ENCODE data around the gene CDCA4.

CDCA4 gene

GRCh38 chr14:104984056-104984894, 36.6 kb downstream of the CDCA4 start:
- DNase-seq = no peak

DNA sequence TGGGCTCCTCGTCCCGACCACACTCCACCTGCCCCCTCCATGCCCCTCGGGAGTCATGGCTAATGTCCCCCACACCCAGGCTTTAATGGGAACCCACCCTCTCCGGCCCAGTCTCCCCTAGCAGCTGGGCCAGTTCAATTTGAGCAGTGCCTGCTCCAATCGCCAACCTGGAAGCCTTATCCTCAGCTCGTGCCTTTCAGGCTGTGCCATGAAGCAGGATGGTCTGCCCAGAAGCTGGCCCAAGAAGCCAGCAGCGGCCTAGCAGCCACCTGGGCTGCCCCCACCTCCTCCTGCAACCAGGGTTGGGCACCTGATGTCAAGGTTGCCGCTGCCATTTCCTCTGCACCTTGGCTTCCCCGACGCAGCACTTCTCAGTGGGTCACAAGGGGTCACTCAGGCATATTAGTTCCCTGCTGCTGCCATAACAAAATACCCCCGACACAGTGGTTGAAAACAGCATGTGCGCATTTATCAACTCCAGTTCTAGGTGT, 37.6 kb downstream of the CDCA4 start:
- DNase-seq = no peak

DNA sequence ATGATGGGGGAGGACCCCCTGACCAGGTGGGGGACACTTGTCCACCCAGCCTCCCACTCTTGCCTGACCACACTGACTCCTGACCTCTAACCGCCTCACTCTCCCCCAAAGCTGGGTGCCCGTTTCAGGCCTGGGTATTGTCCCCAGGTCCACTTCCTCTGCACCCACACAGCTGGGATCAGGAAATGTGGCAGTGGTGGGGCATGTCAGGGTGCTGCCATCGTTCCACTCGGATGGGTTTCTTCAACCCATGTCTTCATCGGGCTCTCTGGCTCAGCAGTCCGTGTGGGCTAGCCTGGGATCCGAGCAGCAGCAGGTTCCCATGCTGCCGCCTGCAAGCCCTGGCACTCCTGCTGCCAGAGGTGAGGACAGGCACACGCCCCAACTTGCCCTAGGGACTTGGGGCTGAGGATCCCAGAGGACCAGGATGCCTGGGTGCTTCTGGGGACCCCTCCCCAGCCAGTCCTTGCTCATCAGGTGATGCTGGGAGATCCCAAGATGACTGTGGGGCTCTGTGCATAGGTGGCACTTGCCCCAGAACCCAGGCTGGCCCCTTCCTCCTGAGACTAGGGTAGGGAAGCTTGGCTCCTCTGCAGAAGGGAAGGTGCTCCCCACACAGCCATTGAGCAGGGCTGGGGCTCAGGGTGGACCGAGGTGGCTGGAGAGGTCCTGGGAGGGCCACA, 38.2 kb downstream of the CDCA4 start:
- DNase-seq = no peak

DNA sequence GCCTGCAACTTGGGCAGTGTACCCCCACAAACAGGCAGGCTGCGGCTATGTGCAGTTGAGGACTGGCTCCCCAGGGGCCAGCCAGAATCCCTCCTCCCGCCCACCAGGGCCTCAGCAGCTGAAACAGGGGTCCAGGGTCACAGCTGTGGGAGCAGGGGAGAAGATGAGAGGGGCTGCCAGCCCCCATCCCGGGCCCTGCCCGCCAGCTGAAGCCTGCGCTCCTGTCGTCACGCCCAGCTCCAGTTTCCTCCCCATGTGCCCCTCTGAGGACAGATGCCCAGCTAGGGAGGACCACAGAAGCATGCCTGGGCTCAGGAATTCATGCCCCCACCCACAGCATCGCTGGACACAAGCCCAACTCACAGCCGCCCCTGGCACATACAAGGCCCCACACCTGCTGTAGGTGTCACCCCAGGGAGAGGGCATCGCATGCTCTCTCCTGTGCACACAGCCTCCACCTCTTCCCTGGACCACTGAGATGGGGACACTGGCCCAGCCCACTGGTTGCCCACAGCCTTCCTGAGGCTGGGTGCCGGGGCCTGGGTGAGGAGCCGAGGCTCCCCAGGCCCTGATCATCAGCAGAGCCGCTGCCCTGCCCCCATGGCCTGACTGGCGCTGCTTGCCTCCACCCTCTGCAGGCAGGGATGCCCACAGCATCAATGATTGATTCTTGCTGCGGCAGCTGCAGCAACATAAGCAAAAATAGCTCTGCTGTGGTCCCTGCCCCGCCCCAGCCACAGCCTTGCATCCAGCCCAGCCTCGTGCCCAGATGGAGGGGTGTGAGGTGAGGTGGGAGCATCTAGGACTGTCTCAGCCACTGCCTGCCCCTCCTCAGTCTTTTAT, 39.0 kb downstream of the CDCA4 start:
- no peak for DNase-seq

DNA sequence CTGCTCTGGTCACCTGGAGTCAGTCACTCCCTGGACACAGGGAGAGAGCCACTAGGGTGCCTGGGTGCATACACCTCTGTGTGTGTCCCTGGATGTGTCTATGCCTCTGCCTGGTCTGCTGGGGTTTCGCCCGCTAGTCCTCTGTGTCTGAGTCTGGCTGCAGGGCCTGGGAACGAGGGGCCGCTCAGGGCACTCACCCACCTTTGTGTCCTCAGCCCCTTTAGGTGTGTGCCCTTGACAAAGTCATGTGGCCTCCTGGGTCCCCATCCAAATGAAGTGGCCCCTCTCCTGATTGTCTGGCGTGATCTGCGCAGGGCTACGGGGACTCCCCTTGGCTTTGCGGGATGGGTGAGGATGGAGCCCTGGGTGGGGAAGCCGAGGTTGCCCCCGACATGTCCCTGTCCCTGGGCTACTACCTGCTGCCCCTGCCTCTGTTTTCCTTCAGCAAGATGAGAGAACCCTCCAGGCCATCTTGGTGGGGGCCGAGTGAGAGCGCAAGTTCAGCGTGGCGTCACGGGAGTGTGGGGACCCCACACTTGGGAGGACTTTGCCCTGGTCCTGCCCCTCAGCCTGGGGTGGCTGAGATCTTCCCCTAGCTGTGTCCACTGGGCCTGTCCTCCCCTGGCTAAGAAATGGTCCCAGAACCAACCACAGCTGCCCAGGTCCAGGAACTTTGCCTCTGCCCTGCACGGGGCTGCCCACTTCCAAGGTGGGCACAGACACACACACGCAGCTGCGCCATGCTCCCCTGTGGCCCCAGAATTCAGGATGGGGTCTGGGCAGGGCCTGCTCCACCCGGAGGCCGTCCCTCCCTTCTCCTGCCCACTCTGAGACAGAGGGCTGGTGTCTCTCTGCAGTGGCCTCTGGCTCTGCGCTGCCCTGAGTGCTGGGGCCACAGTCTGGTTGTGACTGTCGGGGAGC, 40.0 kb downstream of the CDCA4 start:
- no peak for DNase-seq

DNA sequence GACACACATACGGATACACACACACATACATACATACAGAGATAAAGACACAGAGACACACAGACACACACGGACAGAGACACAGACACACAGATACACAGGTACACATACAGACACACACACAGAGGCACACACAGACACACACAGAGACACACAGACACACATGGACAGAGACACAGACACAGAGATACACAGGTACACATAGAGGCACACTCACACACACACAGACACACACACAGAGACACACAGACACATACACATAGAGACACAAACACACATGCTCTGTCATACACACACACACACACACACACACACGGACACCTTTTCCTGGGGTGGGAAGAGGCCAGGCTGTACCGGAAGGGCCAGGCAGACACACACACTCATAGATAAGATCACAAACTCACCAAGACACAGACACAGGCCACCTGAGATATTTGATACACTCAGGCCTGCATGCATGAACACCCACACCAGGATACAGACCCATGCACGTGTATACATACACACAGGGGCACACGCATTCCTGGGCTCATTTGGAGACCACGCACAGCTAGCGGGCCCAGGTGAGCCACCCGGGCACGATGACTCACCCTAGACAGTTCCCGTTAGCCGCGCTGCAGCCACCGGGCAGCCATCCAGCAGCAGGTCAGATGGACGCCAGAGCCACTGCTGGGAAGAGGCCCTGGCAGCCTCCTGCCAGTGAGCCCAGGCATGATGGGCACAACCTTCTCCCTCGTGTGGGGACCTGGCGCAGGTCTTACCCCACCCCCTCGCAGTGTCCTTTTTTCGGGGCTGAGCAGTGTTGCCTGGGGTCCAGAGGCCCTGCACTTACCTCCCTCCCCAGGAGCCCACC, 40.9 kb downstream of the CDCA4 start:
- DNase-seq = no peak

DNA sequence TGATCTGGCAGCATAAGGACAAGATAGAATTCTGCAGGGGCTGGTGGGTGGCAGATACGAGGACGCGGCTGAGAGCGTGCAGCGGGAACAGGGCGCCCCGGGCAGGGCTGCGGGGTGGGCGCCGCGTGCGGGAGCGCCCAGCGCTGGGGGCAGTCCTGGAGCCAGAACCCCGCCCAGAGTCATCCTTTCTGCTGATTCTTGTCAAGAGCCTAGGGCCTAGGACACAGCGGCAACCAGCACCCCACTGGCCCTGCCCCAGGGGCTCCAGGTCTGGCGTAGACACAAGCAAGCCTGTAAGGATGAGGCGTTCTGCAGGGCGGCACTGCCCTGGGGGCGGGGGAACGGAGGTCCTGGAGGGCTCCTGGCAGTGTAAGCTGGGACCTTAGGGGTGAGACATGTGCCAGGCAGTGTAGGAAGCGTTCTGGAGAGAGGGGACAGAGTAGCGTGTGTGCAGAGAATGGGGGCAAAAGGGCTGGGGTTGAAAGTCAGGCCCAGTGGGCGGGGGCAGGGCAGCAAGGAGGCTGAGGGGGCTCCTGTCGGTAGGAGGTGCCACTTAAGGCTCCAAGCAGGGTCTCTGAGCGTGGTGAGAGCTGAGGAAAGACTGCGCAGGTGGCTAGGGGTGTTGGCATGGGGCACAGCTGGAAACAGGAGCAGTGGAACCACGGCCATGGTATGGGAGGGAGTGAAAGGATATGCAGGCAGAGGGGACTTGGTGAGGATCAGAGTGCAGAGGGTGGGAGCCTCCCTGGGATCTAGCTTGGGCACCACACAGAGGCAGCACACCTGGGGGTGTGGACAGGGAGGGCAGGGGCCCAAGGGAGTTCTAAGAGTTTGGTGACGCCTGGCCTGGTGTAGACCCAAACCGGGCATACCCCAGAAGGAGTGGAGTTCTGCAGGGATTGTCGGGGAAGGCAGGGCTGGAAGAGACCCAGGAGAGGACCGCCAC, 41.9 kb downstream of the CDCA4 start:
- peak; percentile 48 for DNase-seq

DNA sequence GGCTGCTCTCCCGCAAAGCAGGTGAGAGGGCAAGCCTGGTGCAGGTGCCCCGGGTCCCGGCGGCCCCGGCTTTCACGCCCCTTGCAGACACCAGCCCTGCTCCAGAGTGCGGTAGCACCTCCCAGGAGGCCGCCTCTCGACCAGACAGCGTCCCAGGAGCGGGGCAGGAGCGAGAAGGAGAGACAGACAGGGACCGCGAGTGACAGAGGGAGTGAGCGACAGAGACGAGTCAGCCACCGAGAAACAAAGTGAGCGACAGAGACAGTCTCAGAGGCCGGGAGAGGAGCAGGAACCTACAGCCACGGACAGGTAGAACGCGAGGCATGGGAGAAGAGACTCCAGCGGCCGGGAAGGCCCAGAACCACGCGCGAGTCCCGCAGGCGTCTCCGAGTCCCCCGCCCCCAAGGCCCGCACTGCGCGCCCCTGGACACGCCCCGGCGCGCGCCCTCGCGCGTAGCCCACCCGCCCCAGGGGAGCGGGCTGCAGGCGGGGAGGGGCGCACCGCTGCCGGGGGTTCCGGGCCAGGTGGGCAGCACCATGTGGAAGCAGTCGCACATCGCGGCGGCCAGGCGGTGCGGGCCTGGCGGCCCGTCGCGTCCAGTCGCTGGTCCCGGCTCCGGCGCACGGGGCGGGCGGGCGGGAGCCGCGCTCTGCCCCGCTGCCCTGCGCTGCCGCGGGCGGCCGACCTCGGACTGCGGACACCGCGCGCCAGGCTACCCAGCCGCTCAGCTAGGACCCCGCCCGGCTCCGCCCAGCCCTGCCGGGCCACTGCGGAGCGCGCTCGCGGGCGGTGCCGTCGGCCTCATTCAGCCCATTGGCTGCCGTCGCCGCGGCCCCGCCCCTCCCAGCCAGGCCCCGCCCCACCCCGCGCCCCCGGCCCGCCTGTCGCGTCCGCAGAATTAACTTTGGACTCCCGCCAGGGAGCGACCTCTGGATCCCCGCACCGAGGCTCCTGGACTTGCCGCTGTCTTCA, 42.9 kb downstream of the CDCA4 start, which contains the start of gene AHNAK2:
TSS of gene AHNAK2 (minus strand) at position 694 of the 973 bp plus-strand sequence. CDS start at position 557, 137 bp downstream.
- DNase-seq = peak; percentile 92

DNA sequence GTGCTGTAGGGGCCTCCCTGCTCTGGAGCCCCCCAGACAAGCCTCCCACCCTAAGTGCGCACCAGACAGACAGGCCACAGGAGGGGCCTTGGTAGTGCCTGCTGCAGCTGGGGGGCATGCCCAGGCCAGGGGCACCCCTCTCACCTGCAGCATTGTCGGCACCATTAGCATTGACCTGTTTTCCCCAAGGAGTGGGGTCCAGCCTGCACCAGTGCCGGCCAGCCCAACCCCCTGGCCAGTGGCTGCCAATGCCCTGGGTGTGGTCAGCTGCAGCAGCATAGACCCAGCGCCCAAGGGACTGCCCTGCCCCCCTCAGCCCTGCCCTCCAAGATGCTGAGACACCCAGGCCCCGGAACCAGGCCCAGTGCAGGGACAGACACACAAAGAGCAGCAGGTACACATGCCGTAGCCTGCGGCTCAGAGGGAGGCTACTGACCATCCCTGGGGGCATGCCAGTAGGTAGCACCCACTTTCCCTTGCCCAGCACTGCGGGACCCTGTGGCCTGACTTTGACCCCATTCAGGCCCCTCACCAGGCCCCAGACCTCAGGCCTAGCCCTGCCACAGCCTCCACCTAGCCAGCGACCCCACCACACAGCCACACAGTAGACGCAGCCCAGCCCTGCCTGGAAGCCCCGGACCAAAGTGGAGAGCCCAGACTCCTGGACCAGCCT, 43.7 kb downstream of the CDCA4 start:
- no peak for DNase-seq

- DNase-seq = peak; percentile 94
Measured at GRCh38 chr14:104976198-104977007, 44.5 kb downstream of the CDCA4 start.

DNA sequence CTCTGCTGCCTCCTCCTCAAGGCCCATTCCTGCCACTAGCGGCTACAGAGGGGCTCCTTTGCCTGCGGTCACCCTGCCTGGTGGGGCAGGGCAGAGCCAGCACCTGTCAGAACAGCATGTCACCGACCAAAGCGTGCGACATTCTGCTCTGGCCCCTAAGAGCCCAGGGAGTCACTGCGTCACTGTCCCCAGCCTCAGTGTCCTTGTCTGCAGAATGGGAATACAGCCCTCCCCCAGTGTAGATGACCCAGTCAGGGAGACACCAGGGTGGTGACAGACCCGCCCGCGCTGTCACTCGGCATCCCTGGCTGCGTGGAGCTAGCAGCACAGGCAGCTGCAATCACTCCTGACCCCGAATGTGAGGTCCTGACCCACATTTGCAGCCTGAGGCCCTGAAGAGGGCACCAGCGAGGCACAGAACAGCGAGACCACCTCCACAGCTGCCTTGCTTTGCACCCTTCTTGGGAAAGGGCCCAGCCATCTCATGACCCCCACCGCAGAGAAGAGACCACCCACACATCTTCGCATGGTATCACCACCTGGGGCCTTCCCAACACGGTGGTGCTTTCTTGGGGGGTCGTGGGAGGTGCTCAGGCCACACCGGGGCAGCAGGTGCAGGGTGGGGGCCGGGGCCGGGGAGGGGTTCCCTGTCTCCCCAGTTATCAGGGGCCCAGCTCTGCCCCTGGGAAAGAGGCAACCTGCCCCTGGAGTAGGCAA, 45.2 kb downstream of the CDCA4 start:
- DNase-seq = no peak

DNA sequence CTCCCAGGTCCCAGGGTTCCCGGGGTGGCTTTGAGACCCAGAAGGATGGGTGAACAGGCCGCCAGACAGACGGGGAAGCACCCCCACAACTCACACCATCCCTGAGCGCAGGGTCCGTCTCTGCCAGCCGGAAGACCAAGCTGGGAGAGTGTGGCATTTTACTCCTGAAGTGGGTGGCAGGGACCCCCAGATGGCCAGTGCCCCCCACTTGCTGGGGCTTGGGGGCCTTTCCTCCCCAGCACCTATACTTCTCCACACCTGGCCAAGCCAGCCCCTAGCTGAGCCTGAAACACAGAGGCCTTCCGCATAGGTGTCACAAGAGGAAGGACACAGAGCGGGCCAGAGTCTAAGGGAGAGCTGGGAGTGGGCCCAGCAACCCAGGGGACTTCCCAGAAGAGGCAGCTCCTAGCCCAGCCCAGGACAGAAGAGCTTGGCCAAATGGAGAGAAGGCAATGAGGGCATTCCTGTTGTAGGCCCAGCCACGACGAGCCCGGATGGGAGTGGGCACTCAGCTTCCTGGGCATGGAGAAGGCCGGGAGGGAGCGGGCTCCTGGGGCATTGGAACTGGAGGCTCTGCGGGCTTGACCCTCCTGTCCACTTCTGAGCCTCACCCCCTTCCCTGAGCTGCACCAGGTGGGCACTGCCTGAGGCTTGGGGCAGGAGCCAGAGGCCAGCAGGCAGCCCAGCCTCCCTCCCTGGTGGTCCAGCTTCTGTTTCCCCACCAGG, 46.1 kb downstream of the CDCA4 start:
- no peak for DNase-seq

GRCh38 chr14:104974146-104974541, 46.7 kb downstream of the CDCA4 start:
- DNase-seq = no peak

GRCh38 chr14:104973385-104974145, 47.3 kb downstream of the CDCA4 start:
- no peak for DNase-seq

DNA sequence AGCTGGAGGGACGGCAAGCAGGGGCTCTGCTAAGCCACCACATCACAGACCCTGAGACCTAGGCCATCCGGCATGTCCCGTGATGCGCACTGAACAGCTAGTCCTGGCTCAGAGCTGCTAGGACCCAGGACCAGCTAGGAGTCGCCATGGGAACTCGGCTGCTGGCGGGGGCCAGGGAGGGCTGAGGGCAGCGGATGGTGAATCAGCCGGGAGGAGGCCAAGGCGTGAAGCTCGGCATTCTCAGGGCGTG, 47.8 kb downstream of the CDCA4 start:
- DNase-seq = no peak

Data from NCI-H146 (cell line).